ENCODE results near the gene AGAP1.
"Not testable (repeated sequence)": the region's sequence is repeated elsewhere in the genome, so short reads cannot be mapped to it uniquely, and the experiment has no call there.

The AGAP1 gene

DNA sequence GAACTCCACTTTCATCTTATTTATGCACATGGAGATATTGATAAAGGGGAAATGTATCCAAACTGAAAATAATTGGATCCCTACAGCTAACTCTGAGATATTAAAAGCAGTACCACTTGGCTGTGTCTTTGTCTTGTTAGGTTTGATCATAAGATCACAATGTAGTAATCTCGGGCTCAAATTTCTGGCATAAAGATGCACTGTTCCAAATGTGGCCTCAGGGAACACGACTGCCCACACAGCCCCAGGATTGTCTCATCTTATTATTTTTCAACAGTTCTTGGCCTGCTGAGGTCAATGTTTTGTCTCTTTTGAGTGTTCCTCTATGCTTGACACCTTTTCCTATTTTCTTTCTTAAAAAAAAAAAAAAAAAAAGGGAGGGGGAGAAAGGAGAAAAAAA, 560.3 kb downstream of the AGAP1 start:
- no peak for DNase-seq

DNA sequence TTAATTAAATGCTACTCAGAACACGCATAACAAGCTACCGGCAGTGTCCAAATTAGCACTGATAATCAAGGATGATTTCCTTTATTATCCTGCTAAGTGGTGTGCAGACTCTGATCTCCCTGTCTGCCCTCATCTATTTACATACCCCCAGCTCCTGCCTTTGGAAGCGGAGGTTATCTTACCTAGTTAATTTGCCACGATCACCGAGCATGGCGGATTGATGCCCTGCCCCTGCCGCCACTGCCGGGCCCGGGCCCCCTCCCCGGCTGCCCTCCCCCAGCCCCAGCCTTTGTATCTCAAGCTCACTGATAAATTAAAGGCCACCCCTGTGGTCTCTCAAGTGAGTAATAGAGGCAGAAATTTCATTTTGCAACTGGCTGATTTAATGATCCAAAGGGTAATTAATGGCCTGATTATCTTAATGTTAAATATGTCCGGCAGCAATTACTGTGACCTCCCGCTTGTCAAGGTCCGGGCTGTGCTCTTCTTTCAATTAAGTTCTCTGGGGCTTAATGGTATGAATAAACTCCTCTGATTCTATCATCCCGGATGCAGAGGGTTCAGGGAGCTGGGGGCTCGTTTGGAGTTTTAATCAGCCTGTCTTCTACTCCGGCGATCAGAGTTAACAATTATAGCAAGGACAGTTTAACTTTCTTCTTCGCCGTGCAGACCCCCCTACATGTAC, 560.9 kb downstream of the AGAP1 start:
- DNase-seq: no peak

DNA sequence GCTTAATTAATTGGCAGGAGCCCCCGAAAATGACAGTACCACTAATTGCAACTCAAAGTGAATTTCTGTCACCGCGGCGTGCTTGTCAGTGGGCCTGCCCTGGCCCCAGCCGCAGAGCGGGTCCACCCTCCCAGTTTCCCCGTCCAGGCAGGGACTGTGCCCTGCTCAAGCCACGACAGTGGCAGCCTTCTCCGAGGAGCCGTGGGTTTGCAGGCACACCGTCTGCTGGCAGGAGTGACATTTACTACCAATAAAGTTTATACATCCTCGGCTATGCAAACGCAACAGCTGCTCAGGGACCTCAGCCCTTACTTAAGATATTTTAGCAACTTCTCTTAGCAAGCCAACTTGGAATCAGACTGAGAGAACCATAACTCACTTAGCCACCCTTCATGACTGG, 561.6 kb downstream of the AGAP1 start:
- DNase-seq: no peak

DNA sequence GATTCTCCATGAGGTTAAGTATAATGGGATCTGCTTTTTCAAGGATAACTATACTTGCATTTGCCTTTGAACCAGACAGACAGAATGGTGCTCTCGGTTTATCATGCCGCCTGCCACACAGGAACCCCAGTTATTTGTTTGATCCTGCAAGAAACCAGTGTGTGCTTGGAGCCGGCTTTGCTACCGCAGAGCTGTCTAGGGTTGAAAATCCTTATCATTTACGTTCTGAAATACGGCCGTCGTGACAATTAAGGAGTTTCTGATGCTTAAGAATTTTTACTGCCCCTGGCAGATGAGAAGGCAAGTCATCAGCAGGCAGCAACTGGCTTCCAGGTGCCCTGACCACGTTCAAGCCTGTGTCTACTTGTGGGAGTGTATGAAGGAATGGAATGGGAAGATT, 562.3 kb downstream of the AGAP1 start:
- no peak for DNase-seq

DNA sequence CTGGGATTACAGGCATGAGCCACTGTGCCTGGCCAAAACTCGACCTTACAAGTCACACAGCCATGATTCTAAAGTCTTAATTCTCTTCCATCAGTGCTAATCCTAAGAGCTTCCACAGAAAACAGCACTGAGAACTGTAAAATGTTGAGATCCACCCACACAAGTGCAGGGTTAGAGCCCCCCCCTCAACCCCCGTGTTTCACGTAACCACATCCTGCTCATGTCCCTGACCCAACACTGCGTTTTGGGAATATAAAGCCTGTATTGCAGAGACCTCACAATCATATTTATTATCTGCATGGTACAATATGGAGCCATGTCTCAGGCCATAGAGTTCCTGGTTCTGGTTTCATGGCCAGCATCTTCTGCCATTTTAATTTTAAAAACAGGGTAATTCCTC, 563.5 kb downstream of the AGAP1 start:
- DNase-seq: no peak

DNA sequence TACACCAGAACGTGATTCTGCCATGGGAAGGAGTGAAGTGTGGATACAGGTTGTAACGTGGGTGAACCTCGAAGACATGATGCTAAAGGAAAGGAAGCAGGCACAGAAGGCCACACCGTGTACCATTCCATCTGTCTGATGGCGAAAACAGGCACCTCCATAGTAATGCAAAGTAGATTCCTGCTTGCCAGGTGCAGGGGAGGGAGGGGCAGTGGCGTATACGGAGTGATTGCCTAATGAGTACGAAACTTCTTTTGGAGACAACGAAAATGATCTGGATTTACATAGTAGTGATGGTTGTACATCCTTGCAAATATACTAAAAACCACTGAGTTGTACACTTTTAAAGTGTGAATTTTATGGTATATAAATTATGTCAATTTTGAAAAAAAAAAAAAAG, 567.7 kb downstream of the AGAP1 start:
- no peak for DNase-seq

DNA sequence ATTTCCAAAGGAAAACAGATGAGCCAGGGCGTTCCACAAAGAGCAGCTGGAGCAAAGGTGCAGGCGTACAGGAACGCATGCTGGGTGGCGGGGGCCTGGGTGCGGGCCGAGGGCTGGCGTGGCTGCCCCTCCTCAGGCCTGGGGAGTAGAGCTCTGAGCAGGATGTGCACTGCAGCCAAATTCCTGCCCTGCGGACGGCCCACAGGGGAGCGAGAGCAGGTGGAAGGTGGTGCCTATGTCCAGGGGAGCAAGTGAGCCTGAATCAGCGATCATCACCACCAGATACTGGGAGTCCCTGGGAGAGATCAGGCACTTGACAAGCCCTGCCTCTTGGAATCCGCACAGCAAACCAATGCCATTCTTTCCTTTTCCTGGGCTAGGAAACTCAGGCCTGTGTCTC, 568.1 kb downstream of the AGAP1 start:
- DNase-seq: no peak

DNA sequence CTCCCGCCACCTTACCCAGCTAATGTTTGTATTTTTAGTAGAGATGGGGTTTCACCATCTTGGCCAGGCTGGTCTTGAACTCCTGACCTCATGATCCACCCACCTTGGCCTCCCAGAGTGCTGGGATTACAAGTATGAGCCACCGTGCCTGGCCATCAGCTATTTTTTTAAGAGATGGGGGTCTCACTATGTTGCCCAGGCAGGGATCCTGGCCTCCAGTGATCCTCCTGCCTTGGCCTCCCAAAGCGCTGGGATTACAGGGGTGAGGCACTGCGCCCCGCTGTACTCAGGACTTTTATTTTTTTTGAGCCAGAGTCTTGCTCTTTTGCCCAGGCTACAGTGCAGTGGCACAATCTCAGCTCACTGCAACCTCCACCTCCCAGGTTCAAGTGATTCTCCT, 569.0 kb downstream of the AGAP1 start:
- DNase-seq: not testable (repeated sequence)

DNA sequence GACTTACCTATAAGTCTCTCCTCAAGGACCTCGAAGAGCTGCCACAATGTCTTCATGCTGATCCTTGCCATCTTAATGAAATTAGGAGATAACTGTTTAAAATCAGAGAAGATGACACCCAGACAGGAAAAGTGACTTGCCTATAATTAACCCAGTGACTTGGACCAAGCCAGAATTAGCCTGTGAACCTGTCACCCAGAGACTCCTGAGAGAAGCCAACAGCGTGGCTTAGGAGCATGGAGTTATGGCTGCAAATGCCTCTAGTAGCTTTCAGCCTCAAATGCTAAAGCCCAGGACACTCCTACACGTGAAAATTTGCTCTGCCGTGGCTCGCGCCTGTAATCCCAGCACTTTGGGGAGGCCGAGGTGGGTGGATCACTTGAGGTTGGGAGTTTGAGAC, 570.2 kb downstream of the AGAP1 start:
- no peak for DNase-seq

DNA sequence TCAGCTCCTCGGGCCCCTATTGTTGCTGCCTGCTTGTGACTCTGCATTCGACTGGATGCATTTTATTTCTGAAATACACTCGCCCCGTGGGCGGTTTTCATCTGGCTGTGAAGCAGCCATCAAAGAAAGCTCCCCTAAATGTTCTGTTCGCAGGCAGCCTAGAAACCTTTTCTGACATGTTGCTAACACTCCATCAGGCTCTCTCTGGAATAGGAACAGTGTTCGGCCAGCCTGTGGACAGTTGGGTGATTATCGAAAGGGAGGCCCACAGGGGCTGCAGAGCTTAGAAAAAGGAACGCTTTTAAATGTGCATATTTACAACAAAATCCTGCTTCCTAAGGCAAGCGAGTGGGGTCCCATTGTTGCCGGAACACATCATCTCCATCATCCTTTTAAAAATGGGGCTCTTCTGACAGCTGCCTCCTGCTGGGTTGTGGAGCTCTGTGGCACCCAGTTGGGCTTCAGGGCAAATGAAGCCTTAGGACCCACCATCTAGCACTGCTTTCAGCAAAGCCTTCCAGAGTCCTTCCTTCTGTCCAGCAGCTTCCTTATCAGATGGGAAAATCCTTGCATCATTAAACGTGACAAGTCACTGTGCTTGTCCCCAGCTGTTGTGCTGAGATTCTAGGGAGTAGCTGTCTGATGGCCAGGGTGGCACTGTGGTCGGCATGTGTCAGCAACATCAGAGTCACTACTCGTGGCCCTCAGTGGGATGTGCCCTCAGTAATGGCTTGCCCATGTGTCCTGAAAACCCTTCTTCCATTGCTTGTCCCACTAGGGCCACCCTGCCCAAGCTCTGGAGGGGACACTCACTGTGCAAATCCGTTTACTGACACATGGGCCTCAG, 571.7 kb downstream of the AGAP1 start:
- DNase-seq: no peak

DNA sequence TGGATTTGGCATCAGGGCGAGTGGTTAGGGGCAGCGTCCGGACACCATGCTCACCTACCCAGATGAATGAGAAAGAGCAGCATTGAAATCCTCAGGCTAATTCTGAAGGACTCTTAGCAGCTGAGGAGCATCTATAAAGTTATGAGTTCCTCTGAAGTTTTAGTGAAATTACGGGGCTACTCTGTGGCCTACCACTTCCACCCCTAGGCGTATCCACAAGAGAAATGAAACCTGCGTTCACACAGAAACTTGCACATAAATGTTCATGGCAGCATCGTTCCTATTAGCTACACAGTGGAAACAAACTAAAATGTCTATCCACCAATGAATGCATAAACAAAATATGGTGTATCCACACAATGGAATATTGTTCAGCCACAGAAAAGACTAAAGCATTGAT, 576.4 kb downstream of the AGAP1 start:
- DNase-seq: no peak

DNA sequence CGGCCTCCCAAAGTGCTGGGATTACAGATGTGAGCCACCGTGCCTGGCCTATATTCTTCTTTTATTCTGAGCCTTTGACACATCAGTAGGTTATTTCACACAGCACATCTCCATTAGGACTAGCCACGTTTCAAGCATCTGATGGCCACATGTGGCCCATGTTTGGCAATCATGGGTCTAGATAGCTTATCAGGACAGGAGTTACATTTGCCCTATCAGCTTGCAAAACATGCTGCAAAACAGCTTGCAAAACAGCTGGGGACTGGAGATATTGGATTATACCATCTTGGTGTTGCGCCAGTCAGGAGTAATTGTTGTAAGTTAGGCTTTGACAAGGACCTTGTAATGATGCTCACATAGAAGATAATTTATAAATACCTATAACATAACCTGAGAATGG, 579.4 kb downstream of the AGAP1 start:
- DNase-seq: no peak

DNA sequence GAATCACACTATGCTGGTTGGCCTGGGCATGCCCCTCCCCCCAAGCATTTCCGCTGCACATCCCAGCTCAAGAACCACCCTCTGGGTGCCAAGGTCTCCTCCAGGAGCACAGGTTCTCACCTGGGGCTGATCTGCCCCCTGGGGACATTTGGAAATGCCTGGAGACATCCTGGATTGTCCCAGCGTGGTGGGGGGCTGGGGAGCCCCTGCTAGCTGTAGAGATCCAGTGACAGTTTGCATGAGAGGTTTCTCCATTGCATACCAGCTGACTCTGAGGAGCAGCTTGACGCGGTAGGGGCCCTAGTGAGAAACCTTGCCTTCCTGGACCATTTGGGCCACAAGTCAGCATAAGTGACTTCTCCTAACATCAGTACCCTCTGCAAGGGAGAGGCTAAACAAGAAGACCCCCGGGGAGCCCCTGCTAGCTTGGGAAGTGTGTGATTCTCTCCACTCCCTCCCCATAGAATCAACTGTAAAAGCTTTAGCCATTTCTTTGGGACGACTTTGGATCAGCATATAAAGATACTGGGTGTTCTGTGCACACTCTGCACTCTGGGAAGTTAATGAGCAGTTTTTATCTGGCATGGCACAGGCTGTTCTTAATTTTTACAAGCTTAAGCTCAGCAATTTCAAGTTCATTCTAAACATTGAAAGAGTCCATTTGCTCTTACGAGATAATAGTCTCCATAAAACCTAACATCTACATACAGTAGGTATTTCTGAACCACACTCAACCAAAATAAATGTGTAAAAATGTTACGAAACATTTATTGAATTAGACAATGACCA, 580.2 kb downstream of the AGAP1 start:
- no peak for DNase-seq

DNA sequence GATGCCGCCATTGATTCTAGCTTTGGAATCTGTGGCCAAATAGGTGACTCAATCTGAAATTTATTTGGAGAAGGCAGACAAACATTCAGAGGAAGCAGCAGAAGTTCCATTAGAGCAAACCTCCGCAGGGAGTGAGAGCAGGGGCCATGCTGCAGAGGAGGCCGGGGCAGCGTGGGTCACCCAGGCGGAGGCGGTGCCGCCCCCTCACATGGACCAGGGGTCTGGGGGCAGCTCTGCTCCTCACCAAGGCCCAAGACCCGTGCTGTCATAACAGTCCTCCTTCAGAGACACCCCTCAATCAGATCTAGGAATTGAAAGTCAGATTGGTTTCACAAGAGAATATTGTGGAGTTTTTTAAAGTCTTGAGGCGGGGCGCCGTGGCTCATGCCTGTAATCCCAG, 582.0 kb downstream of the AGAP1 start:
- DNase-seq: no peak

DNA sequence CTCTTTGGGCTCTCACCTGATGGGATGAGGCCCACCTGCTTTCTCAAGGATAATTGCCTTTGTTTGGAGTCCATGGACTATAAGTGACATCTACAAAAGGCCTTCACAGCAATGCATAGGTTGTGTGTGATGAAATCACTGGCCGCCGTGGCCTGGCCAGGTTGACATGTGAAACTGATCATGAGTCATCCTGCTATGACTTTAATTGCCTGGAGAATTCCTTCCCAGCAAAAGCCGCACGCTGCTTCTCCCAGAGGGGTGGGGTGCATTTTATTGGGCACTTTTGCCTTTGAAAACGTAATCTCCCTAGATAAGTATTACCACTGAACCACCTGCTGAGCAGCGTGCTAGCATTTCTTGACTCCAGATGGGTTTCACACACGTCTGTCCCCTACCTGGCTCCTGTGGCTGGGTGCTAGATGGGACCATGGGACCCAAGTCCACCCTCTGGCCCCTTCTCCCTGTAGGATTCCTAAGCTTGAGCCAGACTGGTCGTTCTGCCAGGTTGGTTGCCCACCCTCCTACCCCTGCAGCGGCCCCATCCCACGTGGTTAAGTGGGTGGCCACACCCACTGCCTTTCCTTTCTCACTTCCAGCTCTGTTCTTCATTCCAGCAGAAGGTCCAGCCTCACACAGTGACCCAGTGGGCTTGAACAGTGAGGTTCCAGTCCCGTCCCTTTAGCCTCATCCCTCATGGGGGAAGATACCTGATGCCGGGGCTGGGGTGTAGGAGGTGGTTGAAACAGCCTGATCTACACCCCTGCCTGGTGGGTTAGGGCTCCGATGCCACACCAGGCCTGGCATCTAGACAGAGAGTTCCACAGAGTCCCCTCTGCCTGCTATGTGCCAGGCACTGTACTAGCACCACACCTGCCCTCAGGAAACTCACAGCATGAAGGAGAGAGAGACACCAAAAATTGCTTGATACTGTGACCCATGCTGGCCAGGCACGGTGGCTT, 584.7 kb downstream of the AGAP1 start:
- DNase-seq: no peak

DNA sequence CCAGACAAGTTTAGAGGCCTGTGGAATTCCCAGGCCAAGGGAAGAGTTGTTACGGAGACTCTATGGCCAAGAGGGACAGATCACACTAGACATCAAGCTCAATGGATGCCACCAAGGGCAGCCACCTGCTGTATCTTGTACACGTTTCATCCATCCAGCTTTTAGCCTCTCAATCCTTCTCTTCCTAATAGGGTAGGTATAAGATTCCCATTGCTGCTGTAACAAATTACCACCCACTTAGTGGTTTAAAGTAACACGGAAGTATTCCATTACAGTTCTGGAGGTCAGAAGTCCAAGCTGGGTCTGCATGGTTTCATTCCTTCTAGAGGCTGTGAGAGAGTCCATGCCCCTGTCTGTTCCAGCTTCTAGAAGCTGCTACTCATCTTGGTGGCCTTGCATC, 586.6 kb downstream of the AGAP1 start:
- DNase-seq: no peak

DNA sequence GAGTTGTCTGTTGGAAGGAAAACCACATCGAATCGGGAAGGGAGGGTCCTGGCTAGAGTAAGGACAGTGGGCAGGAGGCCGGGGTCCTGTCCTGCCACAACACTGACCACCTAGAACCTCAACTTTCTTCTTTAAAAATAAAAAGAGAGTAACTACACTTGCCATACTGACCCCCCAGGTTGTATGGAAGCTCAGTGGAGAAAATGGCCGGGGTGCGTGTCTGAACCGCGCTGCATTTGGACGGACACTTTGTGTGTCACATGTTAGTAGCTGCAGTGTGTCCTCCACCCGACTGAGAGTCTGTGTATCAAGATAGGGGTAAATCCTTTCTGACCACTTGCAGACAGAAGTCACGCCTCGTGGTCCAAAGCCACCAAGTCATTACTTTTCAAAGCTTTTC, 587.3 kb downstream of the AGAP1 start:
- DNase-seq: no peak

DNA sequence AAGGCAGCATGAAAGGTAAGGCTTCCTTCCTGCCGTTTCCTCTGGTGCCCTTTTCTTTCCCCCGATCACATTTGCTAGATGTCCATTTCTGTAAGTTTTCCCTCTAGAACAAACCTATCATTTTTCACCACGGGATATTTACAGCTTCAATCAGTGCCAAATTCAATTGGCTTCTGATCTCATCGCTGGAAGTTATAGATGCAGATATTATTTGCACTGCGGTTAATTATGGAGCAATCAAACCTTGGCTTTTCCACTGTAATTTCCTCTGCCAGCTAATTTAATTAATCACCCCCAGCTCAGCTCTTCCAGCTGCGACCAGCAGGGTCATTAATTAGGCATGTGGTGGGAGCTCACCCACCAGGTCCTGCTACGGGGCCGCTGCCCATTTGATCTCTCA, 588.2 kb downstream of the AGAP1 start:
- no peak for DNase-seq

DNA sequence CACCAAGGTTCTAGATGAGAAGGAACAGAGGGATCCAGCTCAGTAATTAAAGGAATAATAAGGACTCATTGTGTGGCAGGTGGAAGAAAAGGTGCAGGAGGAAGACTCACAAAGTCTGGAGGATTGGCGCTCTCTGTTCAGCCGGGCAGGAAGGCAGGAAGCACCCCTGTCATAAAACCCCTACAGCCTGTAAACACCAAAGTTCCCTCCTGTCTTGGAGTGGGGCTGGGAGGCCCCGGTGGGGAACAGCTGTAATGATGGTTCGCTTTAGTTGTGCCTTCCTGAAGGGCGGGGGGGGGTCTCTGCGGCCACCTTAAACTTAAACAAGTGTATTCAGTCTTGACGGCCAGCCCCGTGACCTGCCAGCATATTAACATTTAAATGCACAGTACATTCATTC, 590.1 kb downstream of the AGAP1 start:
- no peak for DNase-seq

DNA sequence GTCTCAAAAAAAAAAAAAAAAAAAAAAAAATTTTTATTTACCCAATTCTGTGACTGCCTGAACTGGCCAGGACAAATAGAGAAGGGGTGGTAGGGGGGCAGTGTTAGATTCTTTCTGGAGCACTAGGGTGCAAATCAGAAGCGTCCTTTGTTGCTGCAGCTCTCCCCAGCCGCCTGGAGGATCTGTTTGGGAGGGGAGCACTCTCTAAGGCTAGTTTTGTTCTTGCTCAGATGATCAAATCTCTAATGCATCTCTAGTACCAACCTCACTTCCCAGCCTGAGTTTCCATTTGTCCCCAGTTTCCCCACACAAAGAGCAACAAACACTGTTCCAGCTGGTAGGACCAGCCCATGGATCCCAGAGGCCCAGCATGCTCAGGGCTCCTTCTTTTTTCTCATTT, 591.4 kb downstream of the AGAP1 start:
- no peak for DNase-seq

DNA sequence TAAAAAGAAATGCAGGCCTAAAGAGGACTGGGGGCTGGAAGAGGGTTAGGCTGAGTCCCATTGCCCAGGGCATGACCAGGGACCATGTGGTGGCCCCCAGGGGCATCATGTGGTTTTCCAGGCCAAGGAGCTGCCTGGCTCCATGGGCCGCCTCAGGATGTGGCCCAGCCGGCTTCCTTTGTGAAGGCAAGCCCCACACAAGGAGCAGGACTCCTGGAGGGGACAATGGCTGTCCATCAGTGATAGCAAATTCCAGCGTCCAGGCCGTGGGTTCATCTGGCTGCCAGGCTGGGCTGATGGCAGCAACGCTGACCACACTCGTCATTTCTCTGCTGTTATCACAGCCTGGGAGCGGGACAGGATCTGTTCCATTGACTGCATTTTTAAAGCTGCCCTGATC, 591.8 kb downstream of the AGAP1 start:
- no peak for DNase-seq

DNA sequence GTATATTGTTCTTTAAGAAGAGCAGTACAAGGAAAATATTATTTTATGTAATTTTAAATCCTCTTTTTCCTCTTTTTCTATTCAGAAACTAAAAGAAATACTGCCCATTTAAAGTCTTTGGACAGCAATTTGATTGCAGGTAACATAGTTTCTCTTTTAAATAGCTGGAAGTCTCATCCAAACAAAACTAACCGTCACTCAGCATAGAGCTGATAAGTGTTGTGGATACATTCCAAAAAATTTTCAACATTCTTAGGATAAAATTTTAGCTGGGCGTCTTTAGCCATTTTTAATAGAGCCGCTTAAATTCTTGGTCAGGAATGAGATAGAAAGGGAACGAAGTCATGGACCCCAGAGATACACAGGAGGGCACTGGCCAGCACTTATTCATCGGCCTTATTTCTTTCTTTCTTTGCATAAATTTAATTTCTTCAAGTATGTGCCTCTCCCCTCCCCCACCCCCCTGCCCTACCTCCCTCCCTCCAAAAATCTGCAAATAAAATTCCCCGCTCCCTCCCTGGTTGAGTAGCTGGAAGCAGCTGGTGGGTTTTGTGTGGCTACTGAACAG, 592.6 kb downstream of the AGAP1 start:
- DNase-seq: no peak

Data from T-helper 2 cell (primary cell).